Endothelial cell of umbilical vein (primary cell): ENCODE data around the gene CCSER1. TPM values are rescaled to one million over a fixed set of nuclear protein-coding genes. Genes with fewer than 3 reads are reported as not detected.

Experiments
- BruUV-seq: library from RNA; stranded (reverse); fragments of 400-500 nt; replicated peaks from 2 replicates; lab custom pipeline; 2021; lab: Mats Ljungman, UMichigan
- CTCF ChIA-PET: fragments of 300-600, 350-600 bp; sonication (Branson Sonifier 250); formaldehyde crosslinking; loops from one replicate; lab custom pipeline; 2021; ENCODE audit warnings: antibody characterized with exemption, inconsistent platforms; lab: Charles Lee
- POLR2A ChIA-PET: fragments of 300-600, 350-600 bp; sonication (Branson Sonifier 250); formaldehyde crosslinking; loops from one replicate; lab custom pipeline; 2021; ENCODE audit warnings: antibody characterized with exemption, inconsistent platforms; lab: Charles Lee
- DNase-seq: peaks from one replicate; pipeline ENCODE4 v3.0.0-alpha.2; 2011; ENCODE audit warnings: low read depth, low spot score
- FAIRE-seq: peaks from 2 replicates; lab custom pipeline; 2011; peaks lifted over from hg19 to GRCh38; lab: Jason Lieb, UNC
- H2AFZ ChIP-seq: 2 replicates; pipeline ENCODE4 v1.6.0; 2012; ENCODE audit warnings: low read depth, low read length, control low read depth, inconsistent platforms
- H3K27ac ChIP-seq: 2 replicates; pipeline ENCODE4 v1.5.1; 2011; ENCODE audit warnings: low read depth, mild to moderate bottlenecking, control low read depth, low read length, moderate library complexity; ENCODE audit not compliant: insufficient read depth
- H3K27me3 ChIP-seq, 2 experiments: 2 replicates each; pipeline versions ENCODE4 v1.6.0 to v1.6.1; 2011; ENCODE audit warnings: low read length in 2 of 2, mixed read lengths in 1 of 2; ENCODE audit not compliant: control insufficient read depth in 2 of 2, insufficient read depth in 2 of 2
- H3K36me3 ChIP-seq, 2 experiments: 2 replicates in 1 of 2; 3 replicates in 1 of 2; pipeline ENCODE4 v1.5.1; 2011; ENCODE audit warnings: low read length in 2 of 2, mild to moderate bottlenecking in 1 of 2, moderate library complexity in 1 of 2; ENCODE audit not compliant: control insufficient read depth in 2 of 2, insufficient read depth in 2 of 2; ENCODE audit errors: extremely low read depth in 1 of 2
- H3K4me1 ChIP-seq: 3 replicates; pipeline ENCODE4 v1.5.1; 2011; ENCODE audit warnings: mild to moderate bottlenecking, low read length; ENCODE audit not compliant: control insufficient read depth, insufficient read depth; ENCODE audit errors: extremely low read depth
- H3K4me2 ChIP-seq: 2 replicates; pipeline ENCODE4 v1.6.1; 2011; ENCODE audit warnings: low read length, control low read depth, mixed read lengths; ENCODE audit not compliant: insufficient read depth
- H3K4me3 ChIP-seq, 3 experiments: fragments of 200-600 bp in 1 of 3; sonication (generic), shearing (Covaris generic) in 1 of 3; replicated peaks in 1 of 3; 2 replicates each; pipeline ENCODE4 v1.5.1; 2011 to 2016; ENCODE audit warnings: control low read depth in 3 of 3, low read length in 3 of 3, mild to moderate bottlenecking in 2 of 3, inconsistent platforms in 1 of 3, low read depth in 1 of 3, moderate library complexity in 1 of 3; ENCODE audit not compliant: insufficient read depth in 1 of 3
- H3K79me2 ChIP-seq: 2 replicates; pipeline ENCODE4 v1.6.0; 2012; ENCODE audit warnings: low read length, inconsistent platforms; ENCODE audit not compliant: control insufficient read depth, insufficient read depth
- H3K9ac ChIP-seq: replicated peaks from 2 replicates; pipeline ENCODE3; 2011; ENCODE audit warnings: low read length, control low read depth; ENCODE audit not compliant: insufficient read depth; ENCODE audit errors: extremely low read depth
- H3K9me1 ChIP-seq: replicated peaks from 3 replicates; pipeline ENCODE4 v1.6.0; 2011; ENCODE audit warnings: mild to moderate bottlenecking, low read length; ENCODE audit not compliant: control insufficient read depth, insufficient read depth; ENCODE audit errors: extremely low read depth
- H3K9me3 ChIP-seq: replicated peaks from 2 replicates; pipeline ENCODE4 v1.5.1; 2012; ENCODE audit warnings: low read length, inconsistent platforms; ENCODE audit not compliant: control insufficient read depth, insufficient read depth
- H4K20me1 ChIP-seq: replicated peaks from 2 replicates; pipeline ENCODE3; 2011; ENCODE audit warnings: mild to moderate bottlenecking, low read length; ENCODE audit not compliant: control insufficient read depth, insufficient read depth; ENCODE audit errors: extremely low read depth
- EZH2 ChIP-seq: IDR thresholded peaks from 2 replicates; pipeline ENCODE4 v1.6.1; 2012; ENCODE audit warnings: borderline replicate concordance, low read depth, mild to moderate bottlenecking, moderate library complexity, low read length, inconsistent platforms; ENCODE audit not compliant: severe bottlenecking
- FOS ChIP-seq: IDR thresholded peaks from 2 replicates; pipeline ENCODE4 v1.6.1; 2011; ENCODE audit warnings: mild to moderate bottlenecking, low read length, moderate library complexity, borderline replicate concordance; ENCODE audit not compliant: insufficient read depth
- GATA2 ChIP-seq: IDR thresholded peaks from 2 replicates; pipeline ENCODE4 v1.7.0; 2011; ENCODE audit warnings: low read depth, mild to moderate bottlenecking, moderate library complexity, mixed read lengths, low read length; ENCODE audit not compliant: insufficient read length, insufficient read depth
- JUN ChIP-seq: IDR thresholded peaks from 2 replicates; pipeline ENCODE4 v1.6.1; 2011; ENCODE audit warnings: borderline replicate concordance, low read depth; ENCODE audit not compliant: insufficient read length, insufficient read depth
- MYC ChIP-seq: IDR thresholded peaks from one replicate; pipeline ENCODE4 v1.6.1; 2011; ENCODE audit warnings: mild to moderate bottlenecking, low read depth, low read length
- POLR2A ChIP-seq: IDR thresholded peaks from 2 replicates; pipeline ENCODE4 v1.6.1; 2012; ENCODE audit warnings: low read depth, mild to moderate bottlenecking, control low read depth, low read length
- POLR2AphosphoS5 ChIP-seq: IDR thresholded peaks from 2 replicates; pipeline ENCODE4 v1.6.1; 2012; ENCODE audit warnings: low read depth, mild to moderate bottlenecking, control low read depth, low read length, moderate library complexity; ENCODE audit not compliant: insufficient read depth
- dilution Hi-C: fragments of 300-500 bp; cut with MboI; formaldehyde crosslinking; loops from one replicate; pipeline ENCODE4 v1.15.0; 2019; ENCODE audit warnings: low sequenced_read_pairs; ENCODE audit not compliant: extremely low pct_ligation_motif_present
- intact Hi-C: fragments of 100-400 bp; cut with micrococcal nuclease; formaldehyde crosslinking; loops from one replicate; pipeline ENCODE4 v1.10.0; 2022
- polyA plus RNA-seq, 4 experiments: library from polyadenylated mRNA; depleted of rRNA in 3 of 4; stranded (reverse) in 3 of 4; unstranded in 1 of 4; fragments of >200 nt; gene quantifications; 2 replicates each; pipeline versions ENCODE4 v1.2.1 to v1.2.3, GENCODE V29; 2011 to 2012; ENCODE audit warnings: missing spikeins in 1 of 4
- total RNA-seq: library from RNA; stranded (reverse); gene quantifications from 2 replicates; pipeline ENCODE4 v1.2.3, GENCODE V29; 2021
- TF ChIP-seq, protein P1 (sequence below), 2 donors: IDR thresholded peaks; 1 replicate in 1 of 2; 2 replicates in 1 of 2; pipeline ENCODE4 v1.5.1; 2011; ENCODE audit warnings: low read length in 2 of 2, mild to moderate bottlenecking in 2 of 2, moderate library complexity in 2 of 2, control low read depth in 1 of 2, inconsistent platforms in 1 of 2, low read depth in 1 of 2; ENCODE audit not compliant: insufficient read depth in 1 of 2; ENCODE audit errors: extremely low read depth in 1 of 2
- TF ChIP-seq, protein P2 (sequence below): IDR thresholded peaks from 2 replicates; pipeline ENCODE4 v1.6.1; 2011; ENCODE audit not compliant: insufficient read depth, insufficient read length

Gene CCSER1
- total and polyA plus RNA-seq, 2 donors (not counting 3 experiments of a cell fraction or from before 2014, with no cell fraction given): 0.11 to 1.8 TPM

DNA sequence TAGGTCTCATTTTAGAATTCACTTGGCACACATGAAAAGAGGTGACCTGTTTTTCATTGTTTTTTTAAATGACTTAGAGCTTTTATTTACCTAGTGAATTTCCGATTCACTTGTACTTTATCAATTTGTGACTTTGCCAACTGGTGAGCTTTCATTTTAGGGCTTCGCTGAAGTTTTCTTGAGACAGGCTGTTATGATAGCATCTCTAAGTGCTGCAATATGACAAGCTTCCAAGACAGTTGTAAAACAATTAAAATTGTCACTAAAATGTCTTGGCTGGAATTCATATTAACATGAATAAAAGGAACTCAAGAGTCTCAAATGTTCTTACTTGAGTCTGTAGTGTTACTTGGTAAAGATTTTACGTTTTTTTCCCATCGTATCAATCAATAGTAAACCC is 1344.9 kb downstream of the CCSER1 start:
- intact Hi-C loops: no loop called here
- POLR2A ChIA-PET: no interaction called here

More for the DNA sequence above, 1344.9 kb downstream of the CCSER1 start:
- no peak for TF ChIP-seq POLR2AphosphoS5
- TF ChIP-seq, protein P1, sequence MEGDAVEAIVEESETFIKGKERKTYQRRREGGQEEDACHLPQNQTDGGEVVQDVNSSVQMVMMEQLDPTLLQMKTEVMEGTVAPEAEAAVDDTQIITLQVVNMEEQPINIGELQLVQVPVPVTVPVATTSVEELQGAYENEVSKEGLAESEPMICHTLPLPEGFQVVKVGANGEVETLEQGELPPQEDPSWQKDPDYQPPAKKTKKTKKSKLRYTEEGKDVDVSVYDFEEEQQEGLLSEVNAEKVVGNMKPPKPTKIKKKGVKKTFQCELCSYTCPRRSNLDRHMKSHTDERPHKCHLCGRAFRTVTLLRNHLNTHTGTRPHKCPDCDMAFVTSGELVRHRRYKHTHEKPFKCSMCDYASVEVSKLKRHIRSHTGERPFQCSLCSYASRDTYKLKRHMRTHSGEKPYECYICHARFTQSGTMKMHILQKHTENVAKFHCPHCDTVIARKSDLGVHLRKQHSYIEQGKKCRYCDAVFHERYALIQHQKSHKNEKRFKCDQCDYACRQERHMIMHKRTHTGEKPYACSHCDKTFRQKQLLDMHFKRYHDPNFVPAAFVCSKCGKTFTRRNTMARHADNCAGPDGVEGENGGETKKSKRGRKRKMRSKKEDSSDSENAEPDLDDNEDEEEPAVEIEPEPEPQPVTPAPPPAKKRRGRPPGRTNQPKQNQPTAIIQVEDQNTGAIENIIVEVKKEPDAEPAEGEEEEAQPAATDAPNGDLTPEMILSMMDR (IDR thresholded peaks at IDR 0.05; ENCODE audit: extremely low read depth in 1 of 2, insufficient read depth in 1 of 2, low read depth in 1 of 2, low read length in 2 of 2): no peak
- no peak for TF ChIP-seq POLR2A
- TF ChIP-seq, protein P2, sequence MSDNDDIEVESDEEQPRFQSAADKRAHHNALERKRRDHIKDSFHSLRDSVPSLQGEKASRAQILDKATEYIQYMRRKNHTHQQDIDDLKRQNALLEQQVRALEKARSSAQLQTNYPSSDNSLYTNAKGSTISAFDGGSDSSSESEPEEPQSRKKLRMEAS: no peak
- TF ChIP-seq GATA2: no peak
- TF ChIP-seq MYC: no peak
- TF ChIP-seq JUN: no peak
- no peak for TF ChIP-seq FOS
- TF ChIP-seq EZH2: no peak
- Histone ChIP-seq H3K4me3 (no peak overlapping the region), H3K9ac (no peak overlapping the region), H3K4me2 (no peak overlapping the region), H3K36me3 (no peaks in the 10 kb centered on the region), H2AFZ (no peak overlapping the region), H4K20me1 (no peaks in the 10 kb centered on the region), H3K27ac (no peak overlapping the region), H3K4me1 (no peaks in the 10 kb centered on the region), H3K79me2 (no peaks in the 10 kb centered on the region), H3K27me3 (no peaks in the 10 kb centered on the region), H3K9me1 (no peaks in the 10 kb centered on the region), H3K9me3 (no peaks in the 10 kb centered on the region)
- dilution Hi-C loops: no loop called here
- CTCF ChIA-PET: no interaction called here
- DNase-seq (no peak), FAIRE-seq (no peak)
- no TSS peak for BruUV-seq
